Gastrocnemius medialis (tissue), 4 donors: Measurements from ENCODE around the gene HCFC1. TPM values are rescaled to one million over a fixed set of nuclear protein-coding genes. Genes with fewer than 3 reads are reported as not detected.

ENCODE experiments used
- ATAC-seq, 2 donors: fragments of 150-250 bp; one replicate each; pipeline ENCODE4 v1.9.1; 2016
- DNase-seq, 2 donors: peaks; one replicate each; pipeline ENCODE4 v3.0.0-alpha.2; 2019
- H3K27ac ChIP-seq, 4 donors: fragments of 200-600 bp; sonication (generic); 1 replicate in 1 of 4; 2 replicates in 3 of 4; pipeline ENCODE4 v1.5.1; 2016 to 2018; ENCODE audit warnings: mild to moderate bottlenecking in 2 of 4, moderate library complexity in 1 of 4
- H3K27me3 ChIP-seq, 3 donors: fragments of 200-600 bp; sonication (generic) in 2 of 3; 1 replicate in 1 of 3; 2 replicates in 2 of 3; pipeline versions ENCODE4 v1.5.1 to v1.6.0; 2016 to 2019; ENCODE audit warnings: mild to moderate bottlenecking in 1 of 3, moderate library complexity in 1 of 3
- H3K36me3 ChIP-seq, 2 donors: fragments of 200-600 bp; sonication (generic) in 1 of 2; one replicate each; pipeline ENCODE4 v1.5.1; 2017 to 2018
- H3K4me1 ChIP-seq, 2 donors: fragments of 200-600 bp; sonication (generic) in 1 of 2; one replicate each; pipeline ENCODE4 v1.5.1; 2016 to 2017; ENCODE audit warnings: mild to moderate bottlenecking in 2 of 2
- H3K4me3 ChIP-seq, 4 donors: fragments of 200-600 bp; sonication (generic) in 3 of 4; 1 replicate in 1 of 4; 2 replicates in 3 of 4; pipeline ENCODE4 v1.5.1; 2016 to 2019; ENCODE audit warnings: mild to moderate bottlenecking in 2 of 4
- H3K9me3 ChIP-seq, 3 donors: fragments of 200-600 bp; sonication (generic) in 2 of 3; 1 replicate in 1 of 3; 2 replicates in 2 of 3; pipeline ENCODE4 v1.5.1; 2016 to 2019
- CTCF ChIP-seq, 5 experiments: fragments of 450-650 bp in 3 of 5; fragments of 200-600 bp in 2 of 5; sonication (generic) in 2 of 5; IDR thresholded peaks in 4 of 5; conservative IDR thresholded peaks in 1 of 5; 1 replicate in 4 of 5; 2 replicates in 1 of 5; pipeline ENCODE4 v1.5.1; 2016 to 2019; ENCODE audit warnings: antibody characterized with exemption in 5 of 5, mild to moderate bottlenecking in 3 of 5, moderate library complexity in 3 of 5
- POLR2A ChIP-seq, 2 donors: fragments of 450-650 bp; IDR thresholded peaks; one replicate each; pipeline ENCODE4 v1.6.1; 2017; ENCODE audit warnings: antibody characterized with exemption in 2 of 2, mild to moderate bottlenecking in 2 of 2, moderate library complexity in 2 of 2
- in situ Hi-C, 4 donors: fragments of 200-750 bp; cut with MboI; loops; one replicate each; pipeline versions ENCODE4 v1.15.0 to v1.8.0; 2017; ENCODE audit warnings: low sequenced_read_pairs in 4 of 4
- intact Hi-C: fragments of 100-400 bp; cut with DNase I; formaldehyde crosslinking; loops from one replicate; pipeline ENCODE4 v1.15.1; 2023; ENCODE audit warnings: low total_unique reads
- total RNA-seq, 4 donors: library from RNA; depleted of rRNA; stranded (reverse); fragments of >200 nt; gene quantifications; one replicate each; pipeline versions ENCODE4 v1.1.0 to v1.2.3, GENCODE V29; 2016

The HCFC1 gene
- total RNA-seq, 4 donors from 2014 or later = 15.9 to 56.4 (median 51.8) TPM

- no peak for ATAC-seq
Observed at GRCh38 chrX:153931748-153932147, 39.9 kb downstream of the HCFC1 start.

GRCh38 chrX:153931151-153931550, 40.5 kb downstream of the HCFC1 start:
- ATAC-seq (no peak), DNase-seq (no peak)
- peaks cover 0 to 25% of the 10 kb centered on the region in 2 donors for H3K36me3 ChIP-seq
- no peak overlapping the region for H3K27ac ChIP-seq
- peaks cover 10 to 30% of the 10 kb centered on the region in 2 donors for H3K4me1 ChIP-seq
- in situ Hi-C loops = loop anchor here in 1 of 4 donors (25.0 kb wide), 1 partner anchor 144 kb away; the partner anchor contains the start of genes IDH3G, SRPK3 and SSR4
- intact Hi-C loops = no loop called here
- H3K27me3 ChIP-seq = no peaks in the 10 kb centered on the region
- H3K9me3 ChIP-seq = no peaks in the 10 kb centered on the region
- H3K4me3 ChIP-seq = no peak overlapping the region
- TF ChIP-seq CTCF (IDR thresholded peaks at IDR 0.05 in 4 of 5, conservative IDR thresholded peaks at IDR 0.05 in 1 of 5) = no peak
- TF ChIP-seq POLR2A (IDR thresholded peaks at IDR 0.05) = no peak

More at GRCh38 chrX:153931748-153932147, 39.9 kb downstream of the HCFC1 start:
- TF ChIP-seq POLR2A (IDR thresholded peaks at IDR 0.05) = no peak
- no peak for TF ChIP-seq CTCF (IDR thresholded peaks at IDR 0.05 in 4 of 5, conservative IDR thresholded peaks at IDR 0.05 in 1 of 5)
- Histone ChIP-seq H3K9me3 (no peaks in the 10 kb centered on the region), H3K27ac (no peak overlapping the region), H3K4me1 (peaks cover 10 to 25% of the 10 kb centered on the region in 2 donors), H3K4me3 (no peak overlapping the region), H3K36me3 (peaks cover 0 to 25% of the 10 kb centered on the region in 2 donors), H3K27me3 (no peaks in the 10 kb centered on the region)
- intact Hi-C loops (no loop called here), in situ Hi-C loops (loop anchor here in 1 of 4 donors (25.0 kb wide), 1 partner anchor 144 kb away; the partner anchor contains the start of genes IDH3G, SRPK3 and SSR4)
- DNase-seq = no peak

GRCh38 chrX:153930011-153930910, 41.4 kb downstream of the HCFC1 start:
- H3K36me3 ChIP-seq = peaks cover 0 to 25% of the 10 kb centered on the region in 2 donors
- ATAC-seq = no peak
- H3K4me3 ChIP-seq = no peak overlapping the region
- in situ Hi-C loops = loop anchor here in 1 of 4 donors (25.0 kb wide), 1 partner anchor 143 kb away; the partner anchor contains the start of genes IDH3G, SRPK3 and SSR4
- TF ChIP-seq CTCF (IDR thresholded peaks at IDR 0.05 in 4 of 5, conservative IDR thresholded peaks at IDR 0.05 in 1 of 5) (no peak), POLR2A (IDR thresholded peaks at IDR 0.05) (no peak)
- no peak for DNase-seq
- H3K27me3 ChIP-seq = no peaks in the 10 kb centered on the region
- peak overlapping the region in 2 of 4 donors; percentile 82 to 84 for H3K27ac ChIP-seq
- H3K9me3 ChIP-seq = no peaks in the 10 kb centered on the region
- intact Hi-C loops = no loop called here
- peaks cover 10 to 26% of the 10 kb centered on the region in 2 donors for H3K4me1 ChIP-seq

- H3K9me3 ChIP-seq = no peaks in the 10 kb centered on the region
- TF ChIP-seq POLR2A (IDR thresholded peaks at IDR 0.05) (no peak), CTCF (IDR thresholded peaks at IDR 0.05 in 4 of 5, conservative IDR thresholded peaks at IDR 0.05 in 1 of 5) (no peak)
- H3K27ac ChIP-seq = peak overlapping the region; percentile 80 to 85 (median 83)
- no peak overlapping the region for H3K4me3 ChIP-seq
- in situ Hi-C loops (loop anchor here in 1 of 4 donors (25.0 kb wide), 1 partner anchor 142 kb away; the partner anchor contains the start of genes IDH3G, SRPK3 and SSR4), intact Hi-C loops (loop anchor here (5.0 to 10.0 kb wide), 3 partner anchors 118 to 585 kb away; partner anchors contain the start of genes CCNQ and FAM3A)
- H3K36me3 ChIP-seq = peaks cover 0 to 25% of the 10 kb centered on the region in 2 donors
- no peaks in the 10 kb centered on the region for H3K27me3 ChIP-seq
- DNase-seq = no peak
- peaks cover 10 to 25% of the 10 kb centered on the region in 2 donors for H3K4me1 ChIP-seq
- no peak for ATAC-seq
Observed at GRCh38 chrX:153929576-153929975, 42.0 kb downstream of the HCFC1 start.
